IMR-90 (cell line): ENCODE data around the gene ADAMTS8. TPM values are rescaled to one million over a fixed set of nuclear protein-coding genes. Genes with fewer than 3 reads are reported as not detected.

ENCODE experiments used
- ATAC-seq: fragments of 200-7000 bp; cut with Tn5 transposase; 2 replicates; pipeline ENCODE4 v1.9.1; 2020; ENCODE audit warnings: low read depth, mild to moderate bottlenecking, moderate library complexity
- BruUV-seq: library from RNA; stranded (reverse); fragments of 400-500 nt; replicated peaks from 2 replicates; lab custom pipeline; 2021; lab: Mats Ljungman, UMichigan
- CTCF ChIA-PET: fragments of 300-600 bp; formaldehyde crosslinking; extraction: SDS; loops from one replicate; lab custom pipeline; 2021; ENCODE audit warnings: antibody characterized with exemption; lab: Yijun Ruan, JAX
- POLR2A ChIA-PET: fragments of 300-600 bp; sonication (Branson Sonifier 250); formaldehyde crosslinking; loops from one replicate; lab custom pipeline; 2022; ENCODE audit warnings: antibody characterized with exemption; ENCODE audit not compliant: unreplicated experiment; lab: Charles Lee
- DNase-seq: peaks from one replicate; pipeline ENCODE4 v3.0.0; 2013
- H2AFZ ChIP-seq: replicated peaks from 2 replicates; pipeline ENCODE3; 2013; ENCODE audit warnings: low read length, mild to moderate bottlenecking; ENCODE audit not compliant: poor library complexity
- H2AK5ac ChIP-seq: 2 replicates; pipeline ENCODE4 v1.6.1; 2013; ENCODE audit warnings: low read depth, low read length, inconsistent platforms
- H2AK9ac ChIP-seq: replicated peaks from 2 replicates; pipeline ENCODE3; 2013; ENCODE audit warnings: mild to moderate bottlenecking, low read depth, low read length, moderate library complexity; ENCODE audit not compliant: poor library complexity
- H2BK120ac ChIP-seq: 2 replicates; pipeline ENCODE4 v1.6.1; 2013; ENCODE audit warnings: low read depth, low read length, inconsistent platforms
- H2BK15ac ChIP-seq: 3 replicates; pipeline ENCODE4 v1.6.1; 2013; ENCODE audit warnings: low read depth, low read length, inconsistent platforms
- H2BK20ac ChIP-seq: 2 replicates; pipeline ENCODE4 v1.6.1; 2013; ENCODE audit warnings: low read depth, mild to moderate bottlenecking, inconsistent platforms, low read length, moderate library complexity
- H2BK5ac ChIP-seq: 2 replicates; pipeline ENCODE4 v1.6.1; 2013; ENCODE audit warnings: mild to moderate bottlenecking, low read depth, low read length, inconsistent platforms; ENCODE audit not compliant: poor library complexity, severe bottlenecking
- H3K14ac ChIP-seq: replicated peaks from 2 replicates; pipeline ENCODE4 v1.6.1; 2013; ENCODE audit warnings: low read depth, low read length, inconsistent platforms
- H3K18ac ChIP-seq: 2 replicates; pipeline ENCODE4 v1.6.1; 2013; ENCODE audit warnings: low read depth, low read length, control low read depth
- H3K23ac ChIP-seq: 2 replicates; pipeline ENCODE4 v1.6.1; 2013; ENCODE audit warnings: low read depth, low read length, inconsistent platforms
- H3K27ac ChIP-seq: 2 replicates; pipeline ENCODE4 v1.5.1; 2013; ENCODE audit warnings: mild to moderate bottlenecking, control low read depth, low read length; ENCODE audit not compliant: insufficient read depth
- H3K27me3 ChIP-seq: 2 replicates; pipeline ENCODE4 v1.6.1; 2013; ENCODE audit warnings: low read length; ENCODE audit not compliant: control insufficient read depth, insufficient read depth
- H3K36me3 ChIP-seq: 2 replicates; pipeline ENCODE4 v1.6.1; 2013; ENCODE audit warnings: low read length, mixed read lengths; ENCODE audit not compliant: control insufficient read depth, insufficient read depth
- H3K4ac ChIP-seq: 2 replicates; pipeline ENCODE4 v1.6.1; 2013; ENCODE audit warnings: low read depth, low read length, inconsistent platforms
- H3K4me1 ChIP-seq: 2 replicates; pipeline ENCODE4 v1.6.1; 2013; ENCODE audit warnings: low read length, mixed read lengths; ENCODE audit not compliant: control insufficient read depth, insufficient read depth
- H3K4me2 ChIP-seq: 2 replicates; pipeline ENCODE4 v1.6.1; 2013; ENCODE audit warnings: low read depth, mild to moderate bottlenecking, control low read depth, low read length, moderate library complexity
- H3K4me3 ChIP-seq: 2 replicates; pipeline ENCODE4 v1.5.1; 2013; ENCODE audit warnings: low read depth, mild to moderate bottlenecking, control low read depth, low read length, moderate library complexity; ENCODE audit not compliant: insufficient read depth
- H3K56ac ChIP-seq: 2 replicates; pipeline ENCODE4 v1.6.1; 2013; ENCODE audit warnings: low read length, inconsistent platforms; ENCODE audit not compliant: insufficient read depth; ENCODE audit errors: extremely low read depth
- H3K79me1 ChIP-seq, 2 experiments: 2 replicates each; pipeline ENCODE4 v1.6.1; 2013; ENCODE audit warnings: low read length in 2 of 2, inconsistent platforms in 1 of 2, low read depth in 1 of 2
- H3K9ac ChIP-seq: 2 replicates; pipeline ENCODE4 v1.6.1; 2013; ENCODE audit warnings: low read depth, low read length, control low read depth
- H3K9me1 ChIP-seq: 2 replicates; pipeline ENCODE4 v1.6.1; 2013; ENCODE audit warnings: low read length, inconsistent platforms; ENCODE audit not compliant: insufficient read depth
- H3K9me3 ChIP-seq: 2 replicates; pipeline ENCODE4 v1.6.1; 2013; ENCODE audit warnings: low read length; ENCODE audit not compliant: control insufficient read depth, insufficient read depth
- H4K20me1 ChIP-seq: 2 replicates; pipeline ENCODE4 v1.6.1; 2013; ENCODE audit warnings: low read length, inconsistent platforms; ENCODE audit not compliant: insufficient read depth
- H4K5ac ChIP-seq: 2 replicates; pipeline ENCODE4 v1.6.1; 2013; ENCODE audit warnings: mild to moderate bottlenecking, low read depth, low read length, control low read depth
- H4K8ac ChIP-seq, 2 experiments: 2 replicates each; pipeline ENCODE4 v1.6.1; 2013; ENCODE audit warnings: low read depth in 2 of 2, low read length in 2 of 2, control low read depth in 1 of 2, inconsistent platforms in 1 of 2
- H4K91ac ChIP-seq: 2 replicates; pipeline ENCODE4 v1.6.1; 2013; ENCODE audit warnings: low read depth, low read length, inconsistent platforms; ENCODE audit not compliant: insufficient read depth
- CHD1 ChIP-seq: IDR thresholded peaks from 2 replicates; pipeline ENCODE4 v1.6.1; 2012; ENCODE audit warnings: low read depth, low read length, improper control_type of control experiment
- RAD21 ChIP-seq: IDR thresholded peaks from 2 replicates; pipeline ENCODE4 v1.6.1; 2012; ENCODE audit warnings: low read length, improper control_type of control experiment
- WGBS, 2 experiments: methylation state at CpG; one replicate each; pipeline versions ENCODE4 v1.1.5 to v1.1.7; 2013; ENCODE audit warnings: missing lambda C conversion rate in 2 of 2; ENCODE audit not compliant: insufficient read length in 1 of 2; ENCODE audit errors: extremely low coverage in 2 of 2; 5-methylcytosine and 5-hydroxymethylcytosine counted together
- dilution Hi-C: fragments of 300-500 bp; cut with HindIII; formaldehyde crosslinking; loops from one replicate; pipeline ENCODE4 v1.14.3; 2018; ENCODE audit warnings: low sequenced_read_pairs; ENCODE audit not compliant: unreplicated experiment
- in situ Hi-C: fragments of 300-500 bp; cut with MboI; formaldehyde crosslinking; loops from 3 replicates; pipeline ENCODE4 v1.14.3; 2019; ENCODE audit warnings: low sequenced_read_pairs, inconsistent platforms, mixed read lengths
- intact Hi-C: fragments of 100-400 bp; cut with micrococcal nuclease; formaldehyde crosslinking; loops from 2 replicates; pipeline ENCODE4 v1.10.0; 2022
- polyA plus RNA-seq, 3 experiments: library from polyadenylated mRNA; depleted of rRNA; stranded (reverse); fragments of >200 nt; gene quantifications; 2 replicates each; pipeline ENCODE4 v1.2.3, GENCODE V29; 2012; ENCODE audit warnings: low replicate concordance in 1 of 3
- total RNA-seq: library from RNA; depleted of rRNA; stranded (reverse); fragments of >200 nt; gene quantifications from 2 replicates; pipeline ENCODE4 v1.2.3, GENCODE V29; 2012

The ADAMTS8 gene
- total and polyA plus RNA-seq, 2 of the 4 experiments (the other 2 are of a cell fraction) = under 0.01 to 0.60 TPM

DNA sequence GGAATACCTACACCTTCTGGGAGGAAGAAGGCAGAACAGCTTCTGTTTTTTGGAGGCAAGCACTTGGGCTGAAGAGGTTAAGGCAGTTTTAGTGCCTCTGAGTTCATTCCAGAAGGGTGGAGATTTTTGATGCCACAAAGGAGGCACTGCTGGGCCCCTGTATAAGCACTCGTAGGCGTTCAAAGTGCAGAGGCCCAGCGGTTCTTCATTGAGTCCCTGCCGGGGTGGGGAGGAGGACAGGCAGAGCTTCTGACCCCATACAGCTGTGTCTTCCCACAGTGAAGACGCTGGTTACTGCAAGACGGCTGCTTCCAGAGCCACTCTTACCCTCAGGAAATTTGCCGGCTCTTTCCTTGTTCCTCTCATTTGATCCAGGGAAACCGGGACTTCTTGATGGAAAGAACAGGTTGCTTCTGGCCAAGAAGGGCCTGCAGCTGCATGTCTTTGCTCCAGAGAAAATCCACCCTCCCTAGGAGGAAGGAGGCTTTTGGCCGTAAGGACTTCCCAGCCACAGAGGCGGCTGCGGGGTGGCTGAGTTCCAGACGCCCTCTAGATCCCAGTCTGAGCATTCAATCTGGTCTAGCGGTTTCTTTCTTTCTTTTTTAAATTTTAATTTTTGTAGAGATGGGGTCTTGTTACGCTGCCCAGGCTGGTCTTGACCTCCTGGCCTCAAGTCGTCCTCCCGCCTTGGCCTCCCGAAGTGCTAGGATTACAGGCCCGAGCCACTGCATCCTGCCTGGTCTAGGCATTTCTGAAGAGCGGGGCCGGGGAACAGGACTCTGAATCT is 29.4 kb upstream of the ADAMTS8 start (continued):
- no peak for TF ChIP-seq CHD1

DNA sequence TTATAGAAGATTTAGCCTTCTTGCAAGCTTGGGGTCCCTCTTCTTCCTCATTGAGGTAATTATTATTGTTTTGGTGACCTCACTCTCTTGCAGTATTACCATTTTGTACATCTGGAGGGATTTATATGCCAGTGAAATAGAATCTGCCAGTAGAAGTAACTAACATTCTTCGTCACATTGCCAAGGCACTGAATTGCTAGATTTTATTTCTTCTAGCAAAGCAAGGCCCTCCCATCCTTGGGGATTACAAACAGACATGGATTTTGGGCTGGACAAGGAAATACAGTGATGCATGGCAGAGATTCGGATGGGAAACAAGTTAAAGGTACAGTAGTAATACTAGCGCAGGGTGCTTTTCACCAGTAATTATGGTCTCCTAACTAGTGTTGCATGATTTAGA is 27.9 kb upstream of the ADAMTS8 start:
- in situ Hi-C loops = no loop called here
- no peak for TF ChIP-seq RAD21
- no peak overlapping the region for H3K14ac ChIP-seq
- no peaks in the 10 kb centered on the region for H3K9me3 ChIP-seq
- no peaks in the 10 kb centered on the region for H3K27me3 ChIP-seq
- no TSS peak for BruUV-seq
- no peak overlapping the region for H2BK120ac ChIP-seq
- peaks cover 13% of the 10 kb centered on the region for H3K4me1 ChIP-seq
- no peak overlapping the region for H3K27ac ChIP-seq
- H2AK5ac ChIP-seq = no peak overlapping the region
- no peak for DNase-seq
- peaks cover 0 to 6% of the 10 kb centered on the region in 2 experiments; a peak in 2 of 4 replicates for H3K79me1 ChIP-seq
- ChIA-PET POLR2A (no interaction called here), CTCF (interaction anchor here (1.6 kb wide), 1 partner anchor 22 kb away, joined by 5 read pairs; no protein-coding TSS in a partner anchor)
- H2BK5ac ChIP-seq = no peak overlapping the region
- H4K91ac ChIP-seq = no peak overlapping the region
- dilution Hi-C loops = no loop called here
- no peak overlapping the region for H3K56ac ChIP-seq
- no peak overlapping the region for H2AK9ac ChIP-seq
- H4K20me1 ChIP-seq = no peaks in the 10 kb centered on the region
- H4K5ac ChIP-seq = no peak overlapping the region
- H3K9ac ChIP-seq = no peak overlapping the region
- H2BK15ac ChIP-seq = no peak overlapping the region
- peaks cover 9% of the 10 kb centered on the region; the same call in 1 of the 2 replicates for H3K9me1 ChIP-seq
- no peak overlapping the region for H3K4ac ChIP-seq
- intact Hi-C loops = no loop called here
- H3K23ac ChIP-seq = no peak overlapping the region
- H2AFZ ChIP-seq = no peak overlapping the region
- no peak for ATAC-seq
- H2BK20ac ChIP-seq = no peak overlapping the region
- no peak overlapping the region for H4K8ac ChIP-seq
- no peak overlapping the region for H3K4me3 ChIP-seq
- WGBS, 2 experiments = 86% methylated on average over 1 of the region's 3 CpGs; no CpG with 5 or more reads in 1 of the 2 experiments
- no peak overlapping the region for H3K18ac ChIP-seq
- peaks cover 59% of the 10 kb centered on the region; the same call in 1 of the 2 replicates for H3K36me3 ChIP-seq
- H3K4me2 ChIP-seq = no peak overlapping the region
